ENCODE data around the gene C22orf23.

GRCh38 chr22:37917874-37918548 is 35.4 kb downstream of the C22orf23 start:
- TF ChIP-seq CTCF (IDR thresholded peaks at IDR 0.05; ENCODE audit: insufficient read depth, low read depth, low read length) (no peak), EZH2 (IDR thresholded peaks at IDR 0.05; ENCODE audit: insufficient read depth, low read length) (no peak)

All from astrocyte (in vitro differentiated cells and primary cell).